Glutamatergic neuron (in vitro differentiated cells): Measurements from ENCODE around the gene PRKCA. TPM values are rescaled to one million over a fixed set of nuclear protein-coding genes. Genes with fewer than 3 reads are reported as not detected.

ENCODE experiments used
- DNase-seq: peaks from one replicate; pipeline ENCODE4 v3.0.0; 2022
- H3K27ac Mint-ChIP-seq: one replicate; pipeline ENCODE4 v1.8.0; 2020; ENCODE audit warnings: mild to moderate bottlenecking, mixed read lengths, inconsistent platforms; ENCODE audit not compliant: unreplicated experiment
- H3K27me3 Mint-ChIP-seq: one replicate; pipeline ENCODE4 v1.8.0; 2020; ENCODE audit warnings: mild to moderate bottlenecking, moderate library complexity, mixed read lengths, inconsistent platforms; ENCODE audit not compliant: unreplicated experiment
- H3K36me3 Mint-ChIP-seq: one replicate; pipeline ENCODE4 v1.8.0; 2020; ENCODE audit warnings: mild to moderate bottlenecking, mixed read lengths, inconsistent platforms; ENCODE audit not compliant: unreplicated experiment
- H3K4me1 Mint-ChIP-seq: one replicate; pipeline ENCODE4 v1.8.0; 2020; ENCODE audit warnings: mild to moderate bottlenecking, low read depth, mixed read lengths, inconsistent platforms; ENCODE audit not compliant: unreplicated experiment
- H3K4me3 Mint-ChIP-seq: one replicate; pipeline ENCODE4 v1.8.0; 2020; ENCODE audit warnings: mild to moderate bottlenecking, mixed read lengths, inconsistent platforms; ENCODE audit not compliant: unreplicated experiment
- H3K9me3 Mint-ChIP-seq: one replicate; pipeline ENCODE4 v1.8.0; 2020; ENCODE audit warnings: mild to moderate bottlenecking, moderate library complexity, mixed read lengths, inconsistent platforms; ENCODE audit not compliant: unreplicated experiment
- CTCF ChIP-seq: fragments of 200-600 bp; sonication (generic); IDR thresholded peaks from one replicate; pipeline ENCODE4 v1.5.0; 2021; ENCODE audit not compliant: partially characterized antibody, unreplicated experiment
- total RNA-seq: library from RNA; stranded (reverse); fragmentation: NEBNext Ultra II Directional; extraction: Animal tissue kit (Norgen Biotek cat#: 25700); gene quantifications from one replicate; pipeline ENCODE4 v1.2.1, GENCODE V29; 2021; ENCODE audit not compliant: unreplicated experiment

The PRKCA gene
- total RNA-seq, 1 donor from 2014 or later, result 2.2 TPM

DNA sequence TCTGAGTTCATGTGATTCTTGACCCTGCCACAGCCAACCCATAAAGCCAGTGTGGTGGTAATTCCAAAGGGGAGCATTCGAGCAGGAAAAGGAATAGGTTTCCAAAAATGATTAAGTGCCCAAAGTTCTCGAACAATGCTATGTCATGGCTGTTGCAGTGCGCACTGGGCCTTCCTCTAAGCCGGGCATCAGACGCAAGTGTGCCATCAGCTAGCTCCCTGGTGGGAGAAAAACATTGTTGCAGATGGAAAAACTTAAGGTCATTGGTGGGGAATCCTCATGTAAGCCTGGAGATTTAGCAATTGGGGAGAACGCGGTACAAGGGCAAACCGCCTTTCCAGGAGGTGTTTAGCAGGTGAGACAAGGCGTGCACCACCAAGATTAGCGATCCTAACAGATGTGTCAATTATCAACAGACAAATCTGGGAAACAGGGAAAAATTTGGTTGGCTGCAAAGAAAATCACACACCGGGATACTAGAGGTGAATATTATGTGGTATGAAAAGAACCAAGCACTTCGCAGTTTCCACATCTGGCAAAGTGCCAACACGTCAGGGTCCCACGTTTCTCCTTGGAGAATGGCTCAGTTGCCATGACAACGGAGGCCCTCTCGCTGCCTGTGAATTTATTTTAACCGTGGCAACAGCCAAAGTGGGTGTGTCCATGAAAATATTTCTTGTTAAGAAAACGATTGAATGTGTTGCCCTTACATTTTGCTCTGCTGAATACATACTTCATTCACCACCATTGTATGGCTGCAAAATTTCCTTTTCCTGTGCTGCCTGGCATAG lies 414.0 kb downstream of the PRKCA start:
- Mint-ChIP-seq H3K4me3 (peak overlapping the region; percentile 39), H3K27ac (no peak overlapping the region), H3K4me1 (peaks cover 30% of the 10 kb centered on the region), H3K36me3 (no peaks in the 10 kb centered on the region), H3K27me3 (peaks cover 5% of the 10 kb centered on the region), H3K9me3 (peaks cover 3% of the 10 kb centered on the region)
- no peak for TF ChIP-seq CTCF
- DNase-seq, result peak; percentile 55

- Mint-ChIP-seq H3K27me3 (peaks cover 5% of the 10 kb centered on the region), H3K36me3 (no peaks in the 10 kb centered on the region), H3K4me1 (peaks cover 29% of the 10 kb centered on the region), H3K9me3 (peaks cover 3% of the 10 kb centered on the region), H3K4me3 (peak overlapping the region; percentile 25), H3K27ac (no peak overlapping the region)
- no peak for TF ChIP-seq CTCF
- peak; percentile 50 for DNase-seq
Observed at GRCh38 chr17:66717641-66718058, 415.2 kb downstream of the PRKCA start.

- Mint-ChIP-seq H3K36me3 (no peaks in the 10 kb centered on the region), H3K27ac (no peak overlapping the region), H3K4me1 (peaks cover 29% of the 10 kb centered on the region), H3K4me3 (no peak overlapping the region), H3K27me3 (peaks cover 3% of the 10 kb centered on the region), H3K9me3 (no peaks in the 10 kb centered on the region)
- TF ChIP-seq CTCF, result no peak
- no peak for DNase-seq
Observed at GRCh38 chr17:66720027-66720426, 417.6 kb downstream of the PRKCA start.

DNA sequence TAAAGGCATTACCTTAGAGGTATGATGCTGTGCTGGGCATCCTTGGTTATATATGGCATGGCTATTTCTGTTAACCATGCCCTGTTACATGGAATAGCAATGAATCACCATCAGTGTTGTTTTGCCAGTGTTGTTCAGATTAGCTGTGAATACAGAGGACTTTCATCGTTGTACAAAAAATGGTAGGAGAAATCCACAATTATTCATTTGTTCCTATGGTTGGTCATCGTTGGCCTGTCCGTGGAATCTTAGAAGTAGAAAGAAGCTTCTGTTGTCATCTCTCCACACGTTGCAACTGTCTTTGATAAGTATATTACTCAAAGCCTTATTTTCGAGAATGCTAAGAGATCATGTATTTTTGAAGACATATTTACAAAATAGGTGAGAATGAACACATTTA lies 418.2 kb downstream of the PRKCA start:
- H3K27me3 Mint-ChIP-seq, result peaks cover 3% of the 10 kb centered on the region
- no peak for DNase-seq
- H3K36me3 Mint-ChIP-seq, result no peaks in the 10 kb centered on the region
- no peak overlapping the region for H3K27ac Mint-ChIP-seq
- no peaks in the 10 kb centered on the region for H3K9me3 Mint-ChIP-seq
- H3K4me1 Mint-ChIP-seq, result peaks cover 27% of the 10 kb centered on the region
- TF ChIP-seq CTCF, result no peak
- H3K4me3 Mint-ChIP-seq, result no peak overlapping the region

DNA sequence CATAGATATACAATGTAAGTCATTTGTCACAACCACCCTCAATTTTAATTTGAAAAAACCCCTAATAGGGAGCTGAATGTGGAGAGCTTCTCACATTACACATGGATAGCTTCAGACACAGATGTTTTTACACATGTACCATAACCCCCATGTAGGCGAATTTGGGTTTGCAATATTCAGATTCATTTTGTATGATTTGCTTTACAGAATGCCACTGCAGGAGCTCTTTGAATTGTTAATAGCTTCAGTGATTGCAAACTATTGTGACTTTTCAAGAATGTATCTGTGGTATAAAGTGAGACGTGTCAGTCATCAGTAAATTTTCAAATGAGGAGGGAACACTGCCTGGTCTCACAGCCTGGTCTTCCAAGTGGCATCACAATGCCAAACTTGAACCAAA lies 419.9 kb downstream of the PRKCA start:
- Mint-ChIP-seq H3K36me3 (no peaks in the 10 kb centered on the region), H3K27ac (no peak overlapping the region), H3K4me1 (peaks cover 10% of the 10 kb centered on the region), H3K4me3 (no peak overlapping the region), H3K27me3 (no peaks in the 10 kb centered on the region), H3K9me3 (no peaks in the 10 kb centered on the region)
- TF ChIP-seq CTCF, result no peak
- no peak for DNase-seq
